ENCODE results near the gene MMEL1. TPM values are rescaled to one million over a fixed set of nuclear protein-coding genes. Genes with fewer than 3 reads are reported as not detected.

The MMEL1 gene
- total RNA-seq, 2 donors from 2014 or later = not detected

DNA sequence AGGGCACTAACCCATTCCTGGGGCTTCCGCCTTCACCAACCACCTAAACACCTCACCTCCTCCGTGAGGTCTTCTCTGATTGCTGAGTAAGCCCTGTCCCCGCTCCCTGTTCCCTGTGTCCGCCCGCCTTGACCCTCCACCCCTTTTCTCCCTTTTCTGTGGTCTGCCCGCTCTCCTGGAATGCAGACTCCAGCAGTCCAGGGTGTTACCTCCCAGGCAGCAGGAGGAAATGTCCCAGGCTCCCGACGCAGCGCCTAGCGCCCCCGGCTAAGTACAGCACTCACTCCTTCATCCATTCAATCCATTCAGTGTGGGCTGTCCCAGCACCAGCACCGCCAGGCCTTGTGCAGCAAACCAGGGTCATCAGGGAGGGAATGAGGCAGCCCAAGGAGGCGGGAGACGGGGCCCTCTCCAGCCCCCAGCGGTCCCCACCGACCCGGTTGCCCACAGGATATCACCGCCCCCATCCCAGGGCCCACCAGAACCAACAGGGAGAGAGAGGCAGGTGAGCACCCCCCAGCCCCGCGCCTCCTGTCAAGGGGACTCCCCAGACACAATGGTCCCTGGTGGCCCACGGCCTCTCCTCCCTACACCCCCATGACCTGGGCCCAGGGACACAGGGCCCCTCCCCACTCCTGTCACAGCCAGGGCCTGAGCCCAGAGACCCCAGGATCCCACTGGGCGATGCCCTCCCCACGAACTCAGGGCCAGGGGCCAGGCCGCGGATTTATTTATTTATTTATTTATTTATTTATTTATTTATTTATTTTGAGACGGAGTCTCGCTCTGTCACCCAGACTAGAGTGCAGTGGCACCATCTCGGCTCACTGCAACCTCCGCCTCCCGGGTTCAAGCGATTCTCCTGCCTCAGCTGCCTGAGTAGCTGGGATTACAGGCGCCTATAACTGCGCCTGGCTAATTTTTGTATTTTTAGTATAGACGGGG, 66.4 kb downstream of the MMEL1 start:
- DNase-seq (ENCODE audit: low spot score) (no peak), ATAC-seq (ENCODE audit: insufficient number of reproducible peaks, low FRiP score, low read depth) (no peak)
- no peaks in the 10 kb centered on the region for H3K9me3 ChIP-seq
- H3K27ac ChIP-seq = no peak overlapping the region
- TF ChIP-seq, protein P1, sequence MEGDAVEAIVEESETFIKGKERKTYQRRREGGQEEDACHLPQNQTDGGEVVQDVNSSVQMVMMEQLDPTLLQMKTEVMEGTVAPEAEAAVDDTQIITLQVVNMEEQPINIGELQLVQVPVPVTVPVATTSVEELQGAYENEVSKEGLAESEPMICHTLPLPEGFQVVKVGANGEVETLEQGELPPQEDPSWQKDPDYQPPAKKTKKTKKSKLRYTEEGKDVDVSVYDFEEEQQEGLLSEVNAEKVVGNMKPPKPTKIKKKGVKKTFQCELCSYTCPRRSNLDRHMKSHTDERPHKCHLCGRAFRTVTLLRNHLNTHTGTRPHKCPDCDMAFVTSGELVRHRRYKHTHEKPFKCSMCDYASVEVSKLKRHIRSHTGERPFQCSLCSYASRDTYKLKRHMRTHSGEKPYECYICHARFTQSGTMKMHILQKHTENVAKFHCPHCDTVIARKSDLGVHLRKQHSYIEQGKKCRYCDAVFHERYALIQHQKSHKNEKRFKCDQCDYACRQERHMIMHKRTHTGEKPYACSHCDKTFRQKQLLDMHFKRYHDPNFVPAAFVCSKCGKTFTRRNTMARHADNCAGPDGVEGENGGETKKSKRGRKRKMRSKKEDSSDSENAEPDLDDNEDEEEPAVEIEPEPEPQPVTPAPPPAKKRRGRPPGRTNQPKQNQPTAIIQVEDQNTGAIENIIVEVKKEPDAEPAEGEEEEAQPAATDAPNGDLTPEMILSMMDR (IDR thresholded peaks at IDR 0.05) = no peak
- no peak overlapping the region for H3K4me3 ChIP-seq
- H3K4me1 ChIP-seq (ENCODE audit: control insufficient read depth in 1 of 2, low read depth in 2 of 2) = no peaks in the 10 kb centered on the region
- H3K36me3 ChIP-seq = no peaks in the 10 kb centered on the region
- H3K27me3 ChIP-seq (replicated peaks; ENCODE audit: insufficient read depth) = no peaks in the 10 kb centered on the region

DNA sequence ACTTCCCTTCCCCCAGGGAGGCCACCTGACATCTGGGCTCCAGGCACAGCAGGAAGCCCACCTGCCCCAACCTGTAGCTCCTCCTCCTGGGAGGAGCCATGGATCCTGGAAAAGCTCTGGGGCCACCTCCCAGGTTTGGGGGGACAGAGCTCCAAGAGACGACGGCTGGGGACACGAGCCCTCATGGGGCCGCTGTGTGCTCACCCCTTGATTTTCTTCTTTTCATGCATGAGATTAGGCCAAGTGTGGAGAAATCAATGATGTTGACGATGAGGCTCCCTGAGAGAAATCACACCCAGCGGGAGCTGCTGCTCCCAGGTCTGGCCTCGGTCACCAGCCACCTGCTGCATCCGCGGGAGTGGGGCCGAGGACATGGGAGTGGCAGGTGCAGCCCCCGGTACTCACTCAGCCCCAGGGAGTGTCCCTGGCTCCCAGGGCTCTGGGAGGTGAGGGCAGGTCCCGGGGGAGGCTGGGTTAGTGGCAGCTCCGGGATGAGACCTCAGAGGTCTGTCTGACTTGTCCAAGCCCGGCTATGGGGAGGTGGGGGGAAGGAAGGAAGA, 67.9 kb downstream of the MMEL1 start:
- Histone ChIP-seq H3K36me3 (no peaks in the 10 kb centered on the region), H3K9me3 (no peaks in the 10 kb centered on the region), H3K4me1 (ENCODE audit: control insufficient read depth in 1 of 2, low read depth in 2 of 2) (no peaks in the 10 kb centered on the region), H3K4me3 (no peak overlapping the region), H3K27ac (no peak overlapping the region), H3K27me3 (replicated peaks; ENCODE audit: insufficient read depth) (no peaks in the 10 kb centered on the region)
- ATAC-seq (ENCODE audit: insufficient number of reproducible peaks, low FRiP score, low read depth) (no peak), DNase-seq (ENCODE audit: low spot score) (no peak)
- TF ChIP-seq, protein P1 (IDR thresholded peaks at IDR 0.05) = no peak

DNA sequence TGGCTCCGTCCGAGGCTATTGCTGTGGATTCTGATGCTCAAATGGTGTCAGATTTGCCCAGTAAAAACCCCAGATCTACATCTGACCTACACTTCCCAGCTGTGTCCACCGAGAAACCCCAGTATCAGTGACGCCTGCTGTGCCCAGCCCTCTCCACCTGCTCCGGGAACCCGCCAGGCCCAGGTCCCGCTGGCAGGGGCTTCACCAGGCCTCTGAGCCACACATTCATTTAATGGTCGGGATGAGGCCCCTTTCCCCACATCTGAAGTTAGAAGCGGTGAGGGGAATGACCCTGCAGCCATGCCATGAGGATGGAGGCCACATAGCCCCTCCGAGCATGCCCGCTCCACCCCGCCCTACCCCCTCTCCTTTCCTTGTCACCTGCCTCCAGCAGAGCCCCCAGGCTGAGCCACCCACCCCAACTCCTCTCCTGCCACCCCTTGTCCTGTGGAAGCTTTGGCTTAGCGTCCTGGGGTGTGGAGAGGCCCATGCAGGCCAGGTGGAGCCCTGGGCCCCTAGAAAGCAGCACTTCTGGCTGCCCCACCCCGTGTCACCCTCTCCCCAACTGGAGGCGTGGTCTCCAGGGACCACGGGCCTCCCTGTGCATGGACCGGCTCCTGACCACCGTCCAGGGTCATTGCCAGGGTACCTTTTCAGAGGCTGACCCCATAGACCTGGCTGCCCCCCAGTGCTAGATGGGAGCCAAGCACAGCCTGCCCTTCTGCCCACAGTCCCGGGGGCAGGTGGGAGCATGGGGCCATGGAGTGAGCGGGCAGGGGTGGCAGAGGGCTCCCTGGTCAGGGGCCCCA, 68.6 kb downstream of the MMEL1 start:
- TF ChIP-seq, protein P1 (IDR thresholded peaks at IDR 0.05) = no peak
- no peaks in the 10 kb centered on the region for H3K27me3 ChIP-seq (replicated peaks; ENCODE audit: insufficient read depth)
- H3K9me3 ChIP-seq = no peaks in the 10 kb centered on the region
- DNase-seq (ENCODE audit: low spot score) (no peak), ATAC-seq (ENCODE audit: insufficient number of reproducible peaks, low FRiP score, low read depth) (no peak)
- no peak overlapping the region for H3K27ac ChIP-seq
- H3K4me1 ChIP-seq (ENCODE audit: control insufficient read depth in 1 of 2, low read depth in 2 of 2) = no peaks in the 10 kb centered on the region
- no peak overlapping the region for H3K4me3 ChIP-seq
- H3K36me3 ChIP-seq = no peaks in the 10 kb centered on the region

DNA sequence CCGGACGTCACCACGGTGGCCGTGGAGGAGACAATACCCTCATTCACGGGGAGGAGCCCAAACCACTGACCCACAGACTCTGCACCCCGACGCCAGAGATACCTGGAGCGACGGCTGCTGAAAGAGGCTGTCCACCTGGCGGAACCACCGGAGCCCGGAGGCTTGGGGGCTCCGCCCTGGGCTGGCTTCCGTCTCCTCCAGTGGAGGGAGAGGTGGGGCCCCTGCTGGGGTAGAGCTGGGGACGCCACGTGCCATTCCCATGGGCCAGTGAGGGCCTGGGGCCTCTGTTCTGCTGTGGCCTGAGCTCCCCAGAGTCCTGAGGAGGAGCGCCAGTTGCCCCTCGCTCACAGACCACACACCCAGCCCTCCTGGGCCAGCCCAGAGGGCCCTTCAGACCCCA, 69.6 kb downstream of the MMEL1 start:
- TF ChIP-seq, protein P1 (IDR thresholded peaks at IDR 0.05) = no peak
- Histone ChIP-seq H3K9me3 (no peaks in the 10 kb centered on the region), H3K27me3 (replicated peaks; ENCODE audit: insufficient read depth) (no peaks in the 10 kb centered on the region), H3K27ac (no peak overlapping the region), H3K36me3 (no peaks in the 10 kb centered on the region), H3K4me3 (no peak overlapping the region), H3K4me1 (ENCODE audit: control insufficient read depth in 1 of 2, low read depth in 2 of 2) (no peaks in the 10 kb centered on the region)
- DNase-seq (ENCODE audit: low spot score) (no peak), ATAC-seq (ENCODE audit: insufficient number of reproducible peaks, low FRiP score, low read depth) (no peak)

Measured in thoracic aorta (tissue), 2 donors.